GM18517 (cell line): ENCODE measurements around the gene TSPAN32.

Experiments
- ATAC-seq: cut with Tn5 transposase; IDR thresholded peaks from one replicate; pipeline ENCODE4 v1.9.1; 2021; ENCODE audit warnings: mild to moderate bottlenecking, moderate library complexity; ENCODE audit not compliant: unreplicated experiment

The TSPAN32 gene

GRCh38 chr11:2266586-2267305 is 35.1 kb upstream of the TSPAN32 start:
- ATAC-seq, result no peak

- no peak for ATAC-seq
Measured at GRCh38 chr11:2267306-2267850, 34.4 kb upstream of the TSPAN32 start.

- ATAC-seq, result no peak
Measured at GRCh38 chr11:2267851-2268728, 33.7 kb upstream of the TSPAN32 start.

GRCh38 chr11:2268729-2269600 is 32.8 kb upstream of the TSPAN32 start:
- no peak for ATAC-seq

DNA sequence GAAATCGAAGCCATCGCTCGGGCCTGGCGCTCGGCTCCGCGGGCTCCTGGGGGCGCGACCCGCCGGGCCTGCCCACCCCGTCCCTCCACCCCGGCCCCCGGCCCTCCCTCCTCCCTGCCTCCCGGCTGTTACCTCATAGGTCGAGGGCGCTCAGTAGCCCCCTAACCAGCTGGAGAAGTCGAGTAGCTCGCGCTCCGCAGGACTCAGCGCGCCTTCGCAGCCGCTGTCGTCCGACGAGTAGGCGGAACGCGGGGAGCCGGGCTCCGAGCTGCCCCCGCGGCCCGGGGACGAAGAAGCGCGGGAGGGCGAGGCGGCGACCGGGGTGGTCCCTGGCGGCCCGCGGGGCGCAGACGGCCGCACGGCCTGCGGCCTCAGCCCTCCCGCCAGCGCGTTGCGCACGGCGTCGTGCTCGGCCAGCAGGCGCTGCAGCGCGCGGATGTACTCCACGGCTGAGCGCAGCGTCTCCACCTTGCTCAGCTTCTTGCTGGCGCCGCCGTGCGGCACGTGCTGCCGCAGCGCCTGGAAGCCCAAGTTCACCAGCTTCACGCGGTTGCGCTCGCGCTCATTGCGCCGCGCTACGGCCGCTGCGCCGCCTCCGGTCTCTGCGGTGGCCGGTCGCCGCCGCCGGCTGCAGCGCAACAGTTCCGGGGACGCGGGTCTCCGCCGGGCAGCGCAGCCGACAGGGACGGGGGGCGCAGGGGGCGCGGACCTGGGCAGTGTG is 32.1 kb upstream of the TSPAN32 start:
- ATAC-seq, result no peak

- no peak for ATAC-seq
Measured at GRCh38 chr11:2270322-2271076, 31.3 kb upstream of the TSPAN32 start, which contains the start of gene ASCL2. TSS of gene ASCL2 (minus strand) at chr11:2270588. CDS start at chr11:2270332, 256 bp downstream.

- no peak for ATAC-seq
Measured at GRCh38 chr11:2271077-2271326, 30.8 kb upstream of the TSPAN32 start.

GRCh38 chr11:2271327-2272227 is 30.2 kb upstream of the TSPAN32 start:
- ATAC-seq, result no peak

DNA sequence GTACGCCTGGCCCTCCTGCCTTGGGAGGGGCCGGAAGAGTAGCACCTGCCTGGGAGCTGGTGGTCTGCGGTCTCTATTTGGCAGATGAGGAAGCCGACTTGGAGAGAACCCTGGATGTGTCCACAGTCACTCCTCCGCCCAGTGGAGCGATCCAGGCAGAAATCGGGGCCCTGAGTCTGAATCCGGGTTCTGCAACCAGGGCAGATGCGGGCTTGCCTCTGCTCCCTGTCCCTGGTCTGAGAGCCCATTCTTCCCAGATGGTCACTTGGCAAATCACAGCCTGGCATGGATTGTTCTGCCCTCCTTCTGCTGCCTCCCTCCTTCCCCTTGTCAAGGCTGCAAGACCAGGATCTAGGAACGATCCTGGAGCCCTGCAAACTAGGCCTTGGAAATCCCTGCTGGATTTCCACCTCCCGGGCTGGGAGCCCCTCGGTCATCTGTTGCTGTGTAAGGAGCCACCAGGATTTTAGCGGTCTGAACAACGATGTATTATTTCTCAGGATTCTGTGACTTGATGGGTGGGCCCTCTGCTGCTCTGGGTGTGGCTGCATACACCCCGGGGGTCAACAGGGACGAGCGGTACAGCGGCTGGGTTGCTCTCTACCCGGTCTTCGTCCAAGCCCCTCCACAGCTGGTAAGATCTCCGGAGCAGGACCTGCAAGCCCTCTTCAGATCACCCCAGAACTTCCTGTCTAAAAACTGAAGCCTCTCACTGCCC is 29.4 kb upstream of the TSPAN32 start:
- no peak for ATAC-seq

GRCh38 chr11:2272946-2273280 is 28.9 kb upstream of the TSPAN32 start:
- no peak for ATAC-seq

DNA sequence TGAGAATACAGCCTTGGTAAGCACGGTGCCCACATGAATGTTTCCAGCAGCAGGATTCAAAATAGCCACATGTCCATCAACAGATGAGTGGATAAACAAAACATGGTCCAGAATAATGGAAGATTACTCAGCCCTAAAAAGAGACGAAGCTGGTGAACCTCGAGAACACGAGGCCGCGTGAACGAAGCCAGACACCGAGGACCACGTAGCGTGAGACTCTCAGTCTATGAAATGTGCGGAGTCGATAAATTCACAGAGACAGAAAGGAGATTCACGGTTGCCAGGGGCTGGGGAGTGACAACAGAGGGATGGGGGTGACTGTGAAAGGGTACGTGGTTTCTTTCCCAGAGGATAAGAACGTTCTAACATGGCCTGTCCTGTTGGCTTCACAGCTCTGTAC is 28.5 kb upstream of the TSPAN32 start:
- ATAC-seq, result no peak

GRCh38 chr11:2273771-2274170 is 28.0 kb upstream of the TSPAN32 start:
- ATAC-seq, result no peak

- no peak for ATAC-seq
Measured at GRCh38 chr11:2275334-2276279, 26.2 kb upstream of the TSPAN32 start.

- no peak for ATAC-seq
Measured at GRCh38 chr11:2276280-2277007, 25.4 kb upstream of the TSPAN32 start.

DNA sequence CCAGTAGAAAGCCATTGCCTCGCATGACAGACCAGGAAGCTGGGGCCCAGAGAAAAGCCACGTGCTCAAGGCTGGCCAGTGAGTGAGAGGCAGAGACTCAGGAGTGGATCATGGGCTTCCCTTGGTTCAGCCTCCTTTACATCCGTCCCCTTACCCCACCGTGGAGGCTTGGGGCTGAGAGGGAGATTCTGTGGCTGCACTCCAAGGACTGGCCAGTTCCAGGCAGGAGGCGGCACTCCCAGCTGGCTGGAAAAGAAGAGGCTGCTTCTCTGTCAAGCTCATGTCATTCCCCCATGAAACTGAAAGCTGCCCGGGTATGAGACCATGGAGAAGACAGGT is 24.8 kb upstream of the TSPAN32 start:
- no peak for ATAC-seq

DNA sequence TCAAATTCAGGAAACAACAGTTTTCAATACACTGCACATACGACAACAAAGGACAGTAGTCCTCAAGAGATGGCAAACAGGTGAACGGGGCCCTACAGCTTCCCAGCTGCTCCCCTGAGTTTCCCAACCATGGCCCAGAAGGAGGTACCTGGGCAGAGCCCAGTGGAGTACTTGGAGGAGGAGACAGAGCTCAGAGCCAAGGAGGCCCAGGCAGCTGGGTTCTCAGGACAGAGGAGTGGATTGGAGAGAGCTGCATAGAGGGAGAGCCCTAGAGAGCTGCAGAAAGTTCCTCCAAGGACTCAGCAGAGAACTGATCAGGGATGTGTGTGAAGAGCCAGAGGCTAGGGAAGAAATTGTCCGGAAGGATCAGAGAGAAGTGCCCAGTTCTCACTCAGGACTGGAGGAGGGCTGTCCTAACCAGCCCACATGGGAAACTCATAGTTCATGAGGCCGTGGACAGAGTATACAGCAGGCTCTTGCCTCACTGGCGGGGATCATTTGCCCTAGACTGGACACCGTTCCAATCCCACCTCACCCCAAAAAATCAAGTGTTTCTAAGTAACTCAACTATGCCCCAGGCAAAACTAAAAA is 23.8 kb upstream of the TSPAN32 start:
- ATAC-seq, result no peak
